ENCODE data around the gene RERE.

Gene RERE

GRCh38 chr1:8338526-8339202 lies 478.8 kb downstream of the RERE start:
- H3K9ac ChIP-seq (ENCODE audit: low read length in 2 of 2) = no peak overlapping the region
- H3K4me3 ChIP-seq (ENCODE audit: low read length in 2 of 2) = no peak overlapping the region

GRCh38 chr1:8337776-8338525 lies 479.5 kb downstream of the RERE start:
- peaks cover 0 to 5% of the 10 kb centered on the region in 2 donors for H3K36me3 ChIP-seq (ENCODE audit: control insufficient read depth in 2 of 2, insufficient read depth in 2 of 2, low read length in 2 of 2)
- H3K9ac ChIP-seq (ENCODE audit: low read length in 2 of 2) = no peak overlapping the region
- H3K27ac ChIP-seq (ENCODE audit: low read length) = no peak overlapping the region
- peaks cover 7% of the 10 kb centered on the region for H3K4me1 ChIP-seq (ENCODE audit: control insufficient read depth, insufficient read depth, low read length)
- no peaks in the 10 kb centered on the region for H3K27me3 ChIP-seq (ENCODE audit: control insufficient read depth in 1 of 2, insufficient read depth in 2 of 2, low read length in 2 of 2)
- H3K4me3 ChIP-seq (ENCODE audit: low read length in 2 of 2) = no peak overlapping the region
- no peaks in the 10 kb centered on the region for H3K9me3 ChIP-seq (ENCODE audit: control insufficient read depth in 2 of 2, low read length in 2 of 2)

More at GRCh38 chr1:8338526-8339202, 478.8 kb downstream of the RERE start:
- no peaks in the 10 kb centered on the region for H3K9me3 ChIP-seq (ENCODE audit: control insufficient read depth in 2 of 2, low read length in 2 of 2)
- H3K36me3 ChIP-seq (ENCODE audit: control insufficient read depth in 2 of 2, insufficient read depth in 2 of 2, low read length in 2 of 2) = peaks cover 0 to 5% of the 10 kb centered on the region in 2 donors
- H3K4me1 ChIP-seq (ENCODE audit: control insufficient read depth, insufficient read depth, low read length) = peaks cover 14% of the 10 kb centered on the region
- no peak overlapping the region for H3K27ac ChIP-seq (ENCODE audit: low read length)
- H3K27me3 ChIP-seq (ENCODE audit: control insufficient read depth in 1 of 2, insufficient read depth in 2 of 2, low read length in 2 of 2) = no peaks in the 10 kb centered on the region

DNA sequence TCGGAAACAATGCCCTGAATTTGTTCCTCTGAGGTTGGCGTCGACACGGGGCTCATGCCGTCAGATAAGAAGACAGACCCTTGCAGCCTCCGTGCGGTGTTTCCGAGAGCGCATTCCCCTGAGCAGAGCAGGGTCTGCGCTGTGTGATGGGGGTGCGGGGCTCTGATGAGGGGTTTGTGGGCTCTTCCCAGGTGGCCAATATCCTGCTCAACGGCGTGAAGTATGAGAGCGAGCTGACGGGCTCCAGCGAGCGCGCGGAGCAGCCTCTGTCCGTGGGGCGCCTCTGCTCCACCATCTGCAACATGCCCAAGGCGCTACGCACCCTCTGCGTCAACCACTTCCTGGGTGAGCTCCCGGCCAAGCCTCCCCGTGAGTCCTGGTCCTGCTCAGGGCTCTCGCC lies 482.2 kb downstream of the RERE start:
- Histone ChIP-seq H3K4me1 (ENCODE audit: control insufficient read depth, insufficient read depth, low read length) (no peaks in the 10 kb centered on the region), H3K36me3 (ENCODE audit: control insufficient read depth in 2 of 2, insufficient read depth in 2 of 2, low read length in 2 of 2) (peaks cover 0 to 5% of the 10 kb centered on the region in 2 donors), H3K9ac (ENCODE audit: low read length in 2 of 2) (no peak overlapping the region), H3K27me3 (ENCODE audit: control insufficient read depth in 1 of 2, insufficient read depth in 2 of 2, low read length in 2 of 2) (no peaks in the 10 kb centered on the region), H3K9me3 (ENCODE audit: control insufficient read depth in 2 of 2, low read length in 2 of 2) (no peaks in the 10 kb centered on the region), H3K27ac (ENCODE audit: low read length) (no peak overlapping the region), H3K4me3 (ENCODE audit: low read length in 2 of 2) (no peak overlapping the region)

DNA sequence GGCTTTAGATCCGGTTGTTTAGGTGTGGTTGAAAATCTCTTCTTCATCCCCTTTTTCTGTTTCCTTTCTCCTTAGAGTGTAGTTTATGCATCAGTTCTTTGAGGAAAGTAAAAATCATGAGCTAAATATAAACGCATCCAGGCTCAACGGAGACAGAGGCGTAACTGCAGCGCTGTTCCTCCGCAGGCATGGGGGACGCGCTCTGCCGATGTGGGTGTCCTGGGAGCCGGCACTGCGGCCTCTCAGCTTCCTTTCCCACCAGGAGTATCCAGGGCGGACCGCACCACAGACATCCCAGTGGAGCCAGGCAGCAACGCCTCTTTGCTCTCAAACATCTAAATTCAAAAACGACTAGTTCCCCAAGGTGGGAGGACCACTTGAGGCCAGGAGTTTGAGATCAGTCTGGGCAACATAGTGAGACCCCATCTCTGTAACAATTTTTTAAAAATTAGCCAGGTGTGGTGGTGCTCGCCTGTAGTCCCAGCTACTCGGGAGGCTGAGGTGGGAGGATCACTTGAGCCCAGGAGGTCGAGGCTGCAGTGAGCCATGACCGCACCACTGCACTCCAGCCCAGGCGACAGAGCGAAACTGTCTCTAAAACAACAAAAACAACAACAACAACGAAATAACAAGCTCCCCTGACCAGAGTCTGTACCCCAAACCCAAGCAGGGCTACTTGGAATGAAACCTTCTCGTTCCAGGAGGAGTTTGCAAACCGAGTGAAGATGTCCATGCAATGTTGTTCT lies 483.2 kb downstream of the RERE start:
- H3K9me3 ChIP-seq (ENCODE audit: control insufficient read depth in 2 of 2, low read length in 2 of 2) = no peaks in the 10 kb centered on the region
- H3K36me3 ChIP-seq (ENCODE audit: control insufficient read depth in 2 of 2, insufficient read depth in 2 of 2, low read length in 2 of 2) = peaks cover 0 to 5% of the 10 kb centered on the region in 2 donors
- no peak overlapping the region for H3K4me3 ChIP-seq (ENCODE audit: low read length in 2 of 2)
- H3K4me1 ChIP-seq (ENCODE audit: control insufficient read depth, insufficient read depth, low read length) = no peaks in the 10 kb centered on the region
- H3K9ac ChIP-seq (ENCODE audit: low read length in 2 of 2) = no peak overlapping the region
- H3K27me3 ChIP-seq (ENCODE audit: control insufficient read depth in 1 of 2, insufficient read depth in 2 of 2, low read length in 2 of 2) = no peaks in the 10 kb centered on the region
- H3K27ac ChIP-seq (ENCODE audit: low read length) = no peak overlapping the region

DNA sequence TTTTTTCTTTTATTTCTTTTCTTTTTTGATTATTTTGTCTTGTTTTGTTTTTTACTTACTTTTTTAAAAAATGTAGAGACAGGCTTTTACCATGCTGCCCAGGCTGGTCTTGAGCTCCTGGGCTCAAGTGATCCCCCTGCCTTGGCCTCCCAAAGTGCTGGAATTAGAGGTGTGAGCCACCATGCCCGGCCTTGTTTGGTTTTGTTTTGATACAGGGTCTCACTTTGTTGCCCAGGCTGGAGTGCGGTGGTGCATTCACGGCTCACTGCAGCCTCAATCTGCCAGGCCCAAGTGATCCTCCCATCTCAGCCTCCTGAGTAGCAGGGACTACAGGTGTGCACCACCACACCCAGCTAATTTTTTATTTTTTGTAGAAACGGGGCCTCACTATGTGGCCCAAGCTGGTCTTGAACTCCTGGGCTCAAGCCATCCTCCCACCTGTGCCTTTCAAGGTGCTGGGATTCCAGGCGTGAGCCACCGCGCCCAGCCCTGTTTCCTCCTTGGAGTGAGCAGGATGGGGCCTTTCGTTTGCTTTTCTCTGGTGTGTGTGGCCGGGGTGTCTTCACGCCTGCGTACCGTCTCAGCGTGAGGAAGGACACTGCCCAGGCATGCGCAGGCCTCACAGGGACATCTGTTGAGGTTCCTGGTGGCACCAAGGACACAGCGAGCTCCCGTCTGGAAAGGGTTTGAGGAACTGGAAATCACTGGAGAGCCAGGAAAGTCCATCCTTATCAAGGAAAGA lies 484.0 kb downstream of the RERE start:
- H3K9me3 ChIP-seq (ENCODE audit: control insufficient read depth in 2 of 2, low read length in 2 of 2) = no peaks in the 10 kb centered on the region
- H3K9ac ChIP-seq (ENCODE audit: low read length in 2 of 2) = no peak overlapping the region
- no peaks in the 10 kb centered on the region for H3K27me3 ChIP-seq (ENCODE audit: control insufficient read depth in 1 of 2, insufficient read depth in 2 of 2, low read length in 2 of 2)
- H3K4me1 ChIP-seq (ENCODE audit: control insufficient read depth, insufficient read depth, low read length) = no peaks in the 10 kb centered on the region
- H3K27ac ChIP-seq (ENCODE audit: low read length) = no peak overlapping the region
- H3K36me3 ChIP-seq (ENCODE audit: control insufficient read depth in 2 of 2, insufficient read depth in 2 of 2, low read length in 2 of 2) = peaks cover 0 to 5% of the 10 kb centered on the region in 2 donors
- no peak overlapping the region for H3K4me3 ChIP-seq (ENCODE audit: low read length in 2 of 2)

DNA sequence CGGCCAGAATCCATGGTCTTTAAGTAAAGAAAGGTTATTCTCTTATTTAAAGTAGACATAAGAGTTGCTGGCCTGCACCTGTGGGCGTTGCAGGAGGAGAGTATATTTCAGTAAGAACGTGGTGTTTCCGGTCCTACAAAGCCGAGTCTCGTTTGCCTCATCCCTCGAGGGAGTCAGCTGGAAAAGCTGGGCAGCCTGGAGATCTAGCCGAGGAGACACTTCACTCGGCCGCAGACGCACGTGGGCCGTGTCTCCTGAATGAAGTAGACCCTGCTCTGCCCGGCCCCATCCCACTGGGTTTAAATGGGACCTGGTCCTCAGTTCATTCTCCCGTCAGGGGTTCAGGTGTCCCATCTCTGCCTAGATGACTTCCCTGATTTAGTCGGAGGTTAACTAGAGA lies 484.6 kb downstream of the RERE start:
- H3K27ac ChIP-seq (ENCODE audit: low read length) = no peak overlapping the region
- no peak overlapping the region for H3K9ac ChIP-seq (ENCODE audit: low read length in 2 of 2)
- H3K4me1 ChIP-seq (ENCODE audit: control insufficient read depth, insufficient read depth, low read length) = no peaks in the 10 kb centered on the region
- H3K36me3 ChIP-seq (ENCODE audit: control insufficient read depth in 2 of 2, insufficient read depth in 2 of 2, low read length in 2 of 2) = peaks cover 0 to 3% of the 10 kb centered on the region in 2 donors
- H3K27me3 ChIP-seq (ENCODE audit: control insufficient read depth in 1 of 2, insufficient read depth in 2 of 2, low read length in 2 of 2) = no peaks in the 10 kb centered on the region
- no peaks in the 10 kb centered on the region for H3K9me3 ChIP-seq (ENCODE audit: control insufficient read depth in 2 of 2, low read length in 2 of 2)
- H3K4me3 ChIP-seq (ENCODE audit: low read length in 2 of 2) = no peak overlapping the region

DNA sequence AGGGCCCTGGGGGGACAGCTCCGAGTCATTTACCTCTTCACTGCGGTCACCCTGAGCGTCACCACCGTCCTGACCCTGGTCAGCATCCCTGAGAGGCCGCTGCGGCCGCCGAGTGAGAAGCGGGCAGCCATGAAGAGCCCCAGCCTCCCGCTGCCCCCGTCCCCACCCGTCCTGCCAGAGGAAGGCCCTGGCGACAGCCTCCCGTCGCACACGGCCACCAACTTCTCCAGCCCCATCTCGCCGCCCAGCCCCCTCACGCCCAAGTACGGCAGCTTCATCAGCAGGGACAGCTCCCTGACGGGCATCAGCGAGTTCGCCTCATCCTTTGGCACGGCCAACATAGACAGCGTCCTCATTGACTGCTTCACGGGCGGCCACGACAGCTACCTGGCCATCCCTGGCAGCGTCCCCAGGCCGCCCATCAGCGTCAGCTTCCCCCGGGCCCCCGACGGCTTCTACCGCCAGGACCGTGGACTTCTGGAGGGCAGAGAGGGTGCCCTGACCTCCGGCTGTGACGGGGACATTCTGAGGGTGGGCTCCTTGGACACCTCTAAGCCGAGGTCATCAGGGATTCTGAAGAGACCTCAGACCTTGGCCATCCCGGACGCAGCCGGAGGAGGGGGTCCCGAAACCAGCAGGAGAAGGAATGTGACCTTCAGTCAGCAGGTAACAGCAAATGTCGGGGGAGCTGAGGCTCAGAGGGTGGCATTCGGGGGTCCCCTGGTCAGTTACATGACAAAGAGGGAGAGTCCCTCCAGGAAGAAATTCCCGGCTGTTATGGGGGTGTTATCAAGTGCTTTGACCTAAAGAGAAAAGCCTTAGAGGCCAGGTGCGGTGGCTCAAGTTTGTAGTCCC lies 486.9 kb downstream of the RERE start:
- Histone ChIP-seq H3K36me3 (ENCODE audit: control insufficient read depth in 2 of 2, insufficient read depth in 2 of 2, low read length in 2 of 2) (peaks cover 3 to 6% of the 10 kb centered on the region in 2 donors), H3K27me3 (ENCODE audit: control insufficient read depth in 1 of 2, insufficient read depth in 2 of 2, low read length in 2 of 2) (no peaks in the 10 kb centered on the region), H3K4me1 (ENCODE audit: control insufficient read depth, insufficient read depth, low read length) (no peaks in the 10 kb centered on the region), H3K9me3 (ENCODE audit: control insufficient read depth in 2 of 2, low read length in 2 of 2) (no peaks in the 10 kb centered on the region), H3K9ac (ENCODE audit: low read length in 2 of 2) (no peak overlapping the region), H3K4me3 (ENCODE audit: low read length in 2 of 2) (no peak overlapping the region), H3K27ac (ENCODE audit: low read length) (no peak overlapping the region)

GRCh38 chr1:8329858-8330257 lies 487.6 kb downstream of the RERE start:
- H3K36me3 ChIP-seq (ENCODE audit: control insufficient read depth in 2 of 2, insufficient read depth in 2 of 2, low read length in 2 of 2) = peaks cover 3 to 6% of the 10 kb centered on the region in 2 donors
- no peaks in the 10 kb centered on the region for H3K27me3 ChIP-seq (ENCODE audit: control insufficient read depth in 1 of 2, insufficient read depth in 2 of 2, low read length in 2 of 2)
- H3K9me3 ChIP-seq (ENCODE audit: control insufficient read depth in 2 of 2, low read length in 2 of 2) = no peaks in the 10 kb centered on the region
- no peak overlapping the region for H3K9ac ChIP-seq (ENCODE audit: low read length in 2 of 2)
- H3K4me3 ChIP-seq (ENCODE audit: low read length in 2 of 2) = no peak overlapping the region
- no peaks in the 10 kb centered on the region for H3K4me1 ChIP-seq (ENCODE audit: control insufficient read depth, insufficient read depth, low read length)
- H3K27ac ChIP-seq (ENCODE audit: low read length) = no peak overlapping the region

DNA sequence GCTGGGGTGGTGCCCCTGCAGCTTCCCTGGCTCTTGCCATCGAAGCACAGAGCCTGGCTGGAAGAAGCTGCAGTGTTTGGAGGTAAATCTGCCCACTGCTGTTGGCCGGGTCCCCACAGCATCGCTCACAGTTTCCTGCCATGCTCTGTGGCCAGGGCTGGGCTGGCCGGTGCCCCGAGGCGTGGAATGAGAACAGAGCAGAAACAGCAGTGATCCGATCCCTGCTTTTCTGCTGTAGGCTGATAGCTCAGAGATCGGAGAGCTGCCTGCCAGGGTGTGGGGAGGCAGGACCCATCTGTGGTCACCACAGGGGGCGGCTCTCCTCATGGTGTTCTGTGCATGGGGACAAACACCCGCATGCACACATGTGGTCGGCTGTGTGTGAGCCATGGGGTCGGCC lies 488.0 kb downstream of the RERE start:
- Histone ChIP-seq H3K36me3 (ENCODE audit: control insufficient read depth in 2 of 2, insufficient read depth in 2 of 2, low read length in 2 of 2) (peaks cover 3 to 8% of the 10 kb centered on the region in 2 donors), H3K4me1 (ENCODE audit: control insufficient read depth, insufficient read depth, low read length) (no peaks in the 10 kb centered on the region)

GRCh38 chr1:8328271-8328670 lies 489.2 kb downstream of the RERE start:
- H3K36me3 ChIP-seq (ENCODE audit: control insufficient read depth in 2 of 2, insufficient read depth in 2 of 2, low read length in 2 of 2) = peaks cover 3 to 8% of the 10 kb centered on the region in 2 donors

More for the DNA sequence above, 488.0 kb downstream of the RERE start:
- H3K27me3 ChIP-seq (ENCODE audit: control insufficient read depth in 1 of 2, insufficient read depth in 2 of 2, low read length in 2 of 2) = no peaks in the 10 kb centered on the region
- no peak overlapping the region for H3K4me3 ChIP-seq (ENCODE audit: low read length in 2 of 2)
- no peak overlapping the region for H3K9ac ChIP-seq (ENCODE audit: low read length in 2 of 2)
- no peak overlapping the region for H3K27ac ChIP-seq (ENCODE audit: low read length)
- H3K9me3 ChIP-seq (ENCODE audit: control insufficient read depth in 2 of 2, low read length in 2 of 2) = no peaks in the 10 kb centered on the region

More at GRCh38 chr1:8328271-8328670, 489.2 kb downstream of the RERE start:
- Histone ChIP-seq H3K27ac (ENCODE audit: low read length) (no peak overlapping the region), H3K27me3 (ENCODE audit: control insufficient read depth in 1 of 2, insufficient read depth in 2 of 2, low read length in 2 of 2) (no peaks in the 10 kb centered on the region), H3K9me3 (ENCODE audit: control insufficient read depth in 2 of 2, low read length in 2 of 2) (no peaks in the 10 kb centered on the region), H3K4me1 (ENCODE audit: control insufficient read depth, insufficient read depth, low read length) (no peaks in the 10 kb centered on the region), H3K4me3 (ENCODE audit: low read length in 2 of 2) (no peak overlapping the region), H3K9ac (ENCODE audit: low read length in 2 of 2) (no peak overlapping the region)

All from stomach smooth muscle (tissue), 2 donors.